Vagina (tissue), 2 donors: Measurements from ENCODE around the gene STT3B.

Source experiments
- CTCF ChIP-seq, 3 experiments: fragments of 450-650 bp in 2 of 3; fragments of 200-600 bp in 1 of 3; sonication (generic) in 1 of 3; IDR thresholded peaks; one replicate each; pipeline ENCODE4 v1.5.1; 2017 to 2019; ENCODE audit warnings: antibody characterized with exemption in 3 of 3, mild to moderate bottlenecking in 2 of 3, moderate library complexity in 2 of 3
- POLR2A ChIP-seq, 2 donors: fragments of 450-650 bp; IDR thresholded peaks; one replicate each; pipeline ENCODE4 v1.6.1; 2017; ENCODE audit warnings: antibody characterized with exemption in 2 of 2, mild to moderate bottlenecking in 2 of 2, moderate library complexity in 2 of 2
- POLR2AphosphoS5 ChIP-seq, 2 donors: sonication (generic); formaldehyde crosslinking; IDR thresholded peaks; one replicate each; pipeline ENCODE4 v1.9.0; 2017; ENCODE audit warnings: antibody characterized with exemption in 2 of 2, mild to moderate bottlenecking in 2 of 2, low read depth in 1 of 2; ENCODE audit not compliant: insufficient read depth in 1 of 2

GRCh38 chr3:31521468-31521867, 11.3 kb upstream of the STT3B start:
- TF ChIP-seq CTCF (IDR thresholded peaks at IDR 0.05) (no peak), POLR2A (IDR thresholded peaks at IDR 0.05) (no peak), POLR2AphosphoS5 (IDR thresholded peaks at IDR 0.05; ENCODE audit: insufficient read depth in 1 of 2, low read depth in 1 of 2) (no peak)
